H1 (cell line): ENCODE measurements around the gene PDE4B. TPM values are rescaled to one million over a fixed set of nuclear protein-coding genes. Genes with fewer than 3 reads are reported as not detected.

Experiments used
- CTCF ChIA-PET: fragments of 300-600 bp; sonication (Branson Sonifier 250); formaldehyde crosslinking; loops from one replicate; lab custom pipeline; 2021; ENCODE audit not compliant: partially characterized antibody; lab: Charles Lee
- POLR2A ChIA-PET: fragments of 300-600 bp; sonication (Branson Sonifier 250); formaldehyde crosslinking; loops from one replicate; lab custom pipeline; 2021; ENCODE audit warnings: inconsistent platforms; ENCODE audit not compliant: partially characterized antibody; lab: Charles Lee
- DNase-seq, 2 experiments: peaks; one replicate each; pipeline versions ENCODE4 v3.0.0 to v3.0.0-alpha.2; 2010 to 2022; ENCODE audit warnings: low spot score in 2 of 2, low read depth in 1 of 2, mixed read lengths in 1 of 2
- FAIRE-seq: peaks from 2 replicates; lab custom pipeline; 2011; peaks lifted over from hg19 to GRCh38; lab: Jason Lieb, UNC
- H2AFZ ChIP-seq: 2 replicates; pipeline ENCODE4 v1.8.1; 2012; ENCODE audit warnings: low read length, inconsistent platforms
- H2AK5ac ChIP-seq: 2 replicates; pipeline ENCODE4 v1.6.1; 2013; ENCODE audit warnings: low read depth, low read length
- H2BK120ac ChIP-seq: replicated peaks from 2 replicates; pipeline ENCODE3; 2013; ENCODE audit warnings: low read depth, low read length, inconsistent platforms
- H2BK12ac ChIP-seq: 2 replicates; pipeline ENCODE4 v1.6.1; 2013; ENCODE audit warnings: low read depth, low read length
- H2BK15ac ChIP-seq: 2 replicates; pipeline ENCODE4 v1.6.1; 2013; ENCODE audit warnings: low read length
- H2BK20ac ChIP-seq: 2 replicates; pipeline ENCODE4 v1.6.1; 2013; ENCODE audit warnings: low read length
- H2BK5ac ChIP-seq: 2 replicates; pipeline ENCODE4 v1.6.1; 2013; ENCODE audit warnings: low read depth, low read length
- H3K14ac ChIP-seq: 2 replicates; pipeline ENCODE4 v1.6.1; 2013; ENCODE audit warnings: inconsistent platforms; ENCODE audit not compliant: insufficient read length
- H3K18ac ChIP-seq: 2 replicates; pipeline ENCODE4 v1.6.1; 2013; ENCODE audit warnings: low read length; ENCODE audit errors: extremely low read depth
- H3K23ac ChIP-seq: 2 replicates; pipeline ENCODE4 v1.6.1; 2013; ENCODE audit warnings: inconsistent platforms; ENCODE audit not compliant: insufficient read length
- H3K23me2 ChIP-seq: 2 replicates; pipeline ENCODE4 v1.6.1; 2013; ENCODE audit warnings: low read depth, low read length
- H3K27ac ChIP-seq: 2 replicates; pipeline ENCODE4 v1.6.1; 2011; ENCODE audit warnings: low read depth, low read length, inconsistent platforms
- H3K27me3 ChIP-seq, 4 experiments: replicated peaks in 1 of 4; 1 replicate in 1 of 4; 2 replicates in 3 of 4; pipeline versions ENCODE4 v1.6.1 to v1.8.1; 2011 to 2013; ENCODE audit warnings: low read length in 3 of 4, mild to moderate bottlenecking in 3 of 4, inconsistent platforms in 2 of 4, mixed read lengths in 2 of 4, moderate library complexity in 1 of 4; ENCODE audit not compliant: control insufficient read depth in 3 of 4, insufficient read depth in 3 of 4; ENCODE audit errors: extremely low read depth in 1 of 4
- H3K36me3 ChIP-seq, 4 experiments: 2 replicates each; pipeline versions ENCODE4 v1.6.1 to v1.8.1; 2011 to 2013; ENCODE audit warnings: mild to moderate bottlenecking in 4 of 4, low read length in 3 of 4, moderate library complexity in 2 of 4, control low read depth in 1 of 4, inconsistent platforms in 1 of 4; ENCODE audit not compliant: insufficient read depth in 4 of 4, control insufficient read depth in 2 of 4
- H3K4ac ChIP-seq: replicated peaks from 2 replicates; pipeline ENCODE3; 2013; ENCODE audit warnings: low read length, low read depth, mixed read lengths, inconsistent platforms; ENCODE audit not compliant: insufficient read length
- H3K4me1 ChIP-seq, 4 experiments: replicated peaks in 1 of 4; 1 replicate in 1 of 4; 2 replicates in 3 of 4; pipeline versions ENCODE4 v1.6.1 to v1.8.1; 2011 to 2013; ENCODE audit warnings: low read length in 3 of 4, inconsistent platforms in 2 of 4, mixed read lengths in 1 of 4; ENCODE audit not compliant: insufficient read depth in 4 of 4, control insufficient read depth in 3 of 4
- H3K4me2 ChIP-seq, 2 experiments: 2 replicates each; pipeline versions ENCODE4 v1.6.1 to v1.8.1; 2011 to 2013; ENCODE audit warnings: low read depth in 2 of 2, low read length in 2 of 2, control low read depth in 1 of 2, inconsistent platforms in 1 of 2, mild to moderate bottlenecking in 1 of 2; ENCODE audit not compliant: insufficient read depth in 1 of 2
- H3K4me3 ChIP-seq, 4 experiments: fragments of 200-600, 300-600 bp in 1 of 4; sonication (generic), shearing (Covaris generic), sonication (Bioruptor Twin) in 1 of 4; 2 replicates each; pipeline versions ENCODE4 v1.5.1 to v1.8.1; 2011 to 2016; ENCODE audit warnings: low read length in 4 of 4, low read depth in 3 of 4, control low read depth in 2 of 4, inconsistent platforms in 2 of 4, mild to moderate bottlenecking in 2 of 4, mixed read lengths in 1 of 4, moderate library complexity in 1 of 4; ENCODE audit not compliant: insufficient read depth in 2 of 4; ENCODE audit errors: extremely low read depth in 1 of 4
- H3K56ac ChIP-seq: replicated peaks from 2 replicates; pipeline ENCODE3; 2013; ENCODE audit warnings: low read depth, mild to moderate bottlenecking, mixed read lengths, low read length, inconsistent platforms; ENCODE audit not compliant: insufficient read length
- H3K79me1 ChIP-seq: 2 replicates; pipeline ENCODE4 v1.6.1; 2013; ENCODE audit warnings: low read depth, low read length, control low read depth
- H3K79me2 ChIP-seq, 2 experiments: 2 replicates each; pipeline versions ENCODE4 v1.6.1 to v1.8.1; 2012 to 2013; ENCODE audit warnings: low read length in 2 of 2, mild to moderate bottlenecking in 2 of 2, inconsistent platforms in 1 of 2; ENCODE audit not compliant: insufficient read depth in 2 of 2, control insufficient read depth in 1 of 2
- H3K9ac ChIP-seq, 4 experiments: replicated peaks in 1 of 4; 1 replicate in 1 of 4; 2 replicates in 3 of 4; pipeline versions ENCODE4 v1.6.1 to v1.8.1; 2011 to 2013; ENCODE audit warnings: low read depth in 3 of 4, low read length in 3 of 4, control low read depth in 2 of 4, mild to moderate bottlenecking in 2 of 4, moderate library complexity in 2 of 4, inconsistent platforms in 1 of 4; ENCODE audit errors: extremely low read depth in 1 of 4
- H3K9me3 ChIP-seq, 2 experiments: 2 replicates each; pipeline versions ENCODE4 v1.6.1 to v1.8.1; 2012 to 2013; ENCODE audit warnings: mild to moderate bottlenecking in 2 of 2, moderate library complexity in 2 of 2, control low read depth in 1 of 2, inconsistent platforms in 1 of 2, low read depth in 1 of 2, low read length in 1 of 2, mixed read lengths in 1 of 2; ENCODE audit not compliant: insufficient read depth in 2 of 2
- H4K20me1 ChIP-seq, 2 experiments: replicated peaks in 1 of 2; 2 replicates each; pipeline versions ENCODE3 to v1.8.1; 2011 to 2013; ENCODE audit warnings: inconsistent platforms in 2 of 2, low read length in 2 of 2, mild to moderate bottlenecking in 1 of 2; ENCODE audit not compliant: insufficient read depth in 2 of 2, control insufficient read depth in 1 of 2
- H4K5ac ChIP-seq: 2 replicates; pipeline ENCODE4 v1.6.1; 2013; ENCODE audit warnings: low read length, low read depth, mixed read lengths, inconsistent platforms; ENCODE audit not compliant: insufficient read length
- H4K8ac ChIP-seq: 2 replicates; pipeline ENCODE4 v1.8.0; 2013; ENCODE audit warnings: mild to moderate bottlenecking, moderate library complexity, low read length, inconsistent platforms; ENCODE audit not compliant: insufficient read depth; ENCODE audit errors: extremely low read depth
- H4K91ac ChIP-seq: replicated peaks from 2 replicates; pipeline ENCODE3; 2013; ENCODE audit warnings: low read length, mixed read lengths, inconsistent platforms; ENCODE audit not compliant: insufficient read length
- CREB1 ChIP-seq: IDR thresholded peaks from 2 replicates; pipeline ENCODE4 v1.6.1; 2012; ENCODE audit warnings: inconsistent platforms
- CTBP2 ChIP-seq: IDR thresholded peaks from 2 replicates; pipeline ENCODE4 v1.7.0; 2011; ENCODE audit warnings: borderline replicate concordance, mild to moderate bottlenecking, moderate library complexity, mixed read lengths, low read length; ENCODE audit not compliant: insufficient read depth, insufficient read length
- GABPA ChIP-seq: IDR thresholded peaks from 2 replicates; pipeline ENCODE4 v1.6.1; 2011; ENCODE audit warnings: mild to moderate bottlenecking, low read length, moderate library complexity, borderline replicate concordance; ENCODE audit not compliant: insufficient read depth
- GTF2F1 ChIP-seq: IDR thresholded peaks from 2 replicates; pipeline ENCODE4 v1.6.1; 2012; ENCODE audit warnings: low read depth, low read length, improper control_type of control experiment, borderline replicate concordance
- KDM1A ChIP-seq: fragments of 200-600, 300-600 bp; sonication (generic); IDR thresholded peaks from 2 replicates; pipeline ENCODE4 v1.7.1; 2016; ENCODE audit warnings: mild to moderate bottlenecking, low read length, borderline replicate concordance
- MAX ChIP-seq: IDR thresholded peaks from 2 replicates; pipeline ENCODE4 v1.6.1; 2012; ENCODE audit warnings: inconsistent platforms
- PHF8 ChIP-seq: fragments of 200-600 bp; sonication (generic); conservative IDR thresholded peaks from 2 replicates; pipeline ENCODE4 v1.7.1; 2012; ENCODE audit warnings: low read depth, mild to moderate bottlenecking, inconsistent platforms, low read length, moderate library complexity
- POLR2A ChIP-seq, 2 experiments: IDR thresholded peaks; 1 replicate in 1 of 2; 2 replicates in 1 of 2; pipeline ENCODE4 v1.6.1; 2011; ENCODE audit warnings: low read depth in 2 of 2, low read length in 2 of 2, mild to moderate bottlenecking in 2 of 2; ENCODE audit errors: control extremely low read depth in 1 of 2
- RXRA ChIP-seq: IDR thresholded peaks from 2 replicates; pipeline ENCODE4 v1.6.1; 2011; ENCODE audit warnings: low read depth, mild to moderate bottlenecking, low read length, moderate library complexity; ENCODE audit not compliant: insufficient read depth
- SP4 ChIP-seq: IDR thresholded peaks from 2 replicates; pipeline ENCODE4 v1.6.1; 2012; ENCODE audit warnings: low read length, inconsistent platforms
- TAF7 ChIP-seq: optimal IDR thresholded peaks from 2 replicates; pipeline ENCODE3; 2011; ENCODE audit warnings: low read depth, mild to moderate bottlenecking, inconsistent platforms, low read length, moderate library complexity, borderline replicate concordance
- TBP ChIP-seq: IDR thresholded peaks from 2 replicates; pipeline ENCODE4 v1.6.1; 2011; ENCODE audit warnings: low read depth, low read length, improper control_type of control experiment
- ZNF274 ChIP-seq: IDR thresholded peaks from 2 replicates; pipeline ENCODE4 v1.7.0; 2012; ENCODE audit warnings: low read length, borderline replicate concordance; ENCODE audit errors: extremely low read depth
- WGBS, 2 experiments: shearing (Covaris generic) in 1 of 2; methylation state at CpG; one replicate each; pipeline versions ENCODE4 v1.1.6 to v1.1.7; 2013 to 2015; ENCODE audit warnings: low lambda C conversion rate in 2 of 2, mixed read lengths in 2 of 2, inconsistent platforms in 1 of 2, low coverage in 1 of 2, missing lambda C conversion rate in 1 of 2; ENCODE audit not compliant: insufficient replicate concordance in 2 of 2, insufficient coverage in 1 of 2, insufficient read length in 1 of 2; ENCODE audit errors: extremely low coverage in 1 of 2, missing lambda C conversion rate in 1 of 2; 5-methylcytosine and 5-hydroxymethylcytosine counted together
- polyA plus RNA-seq, 7 experiments: library from polyadenylated mRNA; depleted of rRNA in 3 of 7; stranded (reverse) in 5 of 7; unstranded in 2 of 7; fragments of >200 nt in 5 of 7; fragments of 200-250 nt in 2 of 7; gene quantifications; 1 replicate in 5 of 7; 2 replicates in 1 of 7; 4 replicates in 1 of 7; pipeline versions ENCODE4 v1.2.1 to v1.2.3, GENCODE V29; 2011 to 2013; ENCODE audit warnings: missing spikeins in 2 of 7, mixed read lengths in 2 of 7
- total RNA-seq: library from RNA; stranded (reverse); fragmentation: NEBNext Ultra II Directional; extraction: Animal tissue kit (Norgen Biotek cat#: 25700); gene quantifications from 2 replicates; pipeline ENCODE4 v1.2.1, GENCODE V29; 2021

The PDE4B gene
- total and polyA plus RNA-seq, 2 of the 8 experiments (the other 6 are each of a cell fraction or from before 2014, with no cell fraction given), result 5.0 to 15.1 TPM

- Histone ChIP-seq H2AK5ac (no peak overlapping the region), H3K23me2 (no peaks in the 10 kb centered on the region), H2BK15ac (no peak overlapping the region), H3K4me1 (no peaks in the 10 kb centered on the region), H3K4ac (no peak overlapping the region), H3K4me3 (no peak overlapping the region), H3K4me2 (no peak overlapping the region), H4K91ac (no peak overlapping the region), H2BK5ac (no peak overlapping the region), H4K5ac (no peak overlapping the region), H3K56ac (no peak overlapping the region), H3K27me3 (no peaks in the 10 kb centered on the region), H2BK20ac (no peak overlapping the region), H3K36me3 (no peaks in the 10 kb centered on the region), H3K79me2 (no peaks in the 10 kb centered on the region), H4K8ac (no peak overlapping the region), H3K18ac (no peak overlapping the region), H2BK12ac (no peak overlapping the region), H4K20me1 (no peaks in the 10 kb centered on the region), H3K9me3 (no peaks in the 10 kb centered on the region), H3K79me1 (no peaks in the 10 kb centered on the region), H3K23ac (no peak overlapping the region), H3K9ac (no peak overlapping the region), H3K27ac (no peak overlapping the region), H3K14ac (no peak overlapping the region), H2AFZ (no peak overlapping the region), H2BK120ac (no peak overlapping the region)
- POLR2A ChIA-PET, result no interaction called here
- DNase-seq (no peak), FAIRE-seq (no peak)
- 92% methylated on average over 6 of the region's 6 CpGs; no CpG with 5 or more reads in 1 of the 2 experiments for WGBS, 2 experiments
- CTCF ChIA-PET, result interaction anchor here (0.9 to 8.1 kb wide), 5 partner anchors 9 to 481 kb away, joined by 3 to 204 read pairs (median 5); no protein-coding TSS in a partner anchor
- TF ChIP-seq PHF8 (no peak), TAF7 (no peak), KDM1A (no peak), ZNF274 (no peak), RXRA (no peak), POLR2A (IDR thresholded peaks at IDR 0.05; ENCODE audit: control extremely low read depth in 1 of 2, low read depth in 2 of 2, low read length in 2 of 2) (no peak), GABPA (no peak), TBP (no peak), MAX (no peak), CTBP2 (no peak), CREB1 (no peak), GTF2F1 (no peak), SP4 (no peak)
Measured at GRCh38 chr1:65965112-65965996, 172.7 kb downstream of the PDE4B start.
